ENCODE results near the gene SLCO6A1.
"Not testable (repeated sequence)": the region's sequence is repeated elsewhere in the genome, so short reads cannot be mapped to it uniquely, and the experiment has no call there.

Gene SLCO6A1

GRCh38 chr5:102531506-102531905 lies 32.7 kb upstream of the SLCO6A1 start:
- Histone ChIP-seq H3K9ac (ENCODE audit: low read depth in 1 of 2, low read length in 2 of 2) (no peak overlapping the region), H3K27me3 (ENCODE audit: control insufficient read depth in 1 of 2, insufficient read depth in 2 of 2, low read length in 2 of 2) (no peaks in the 10 kb centered on the region), H3K27ac (ENCODE audit: low read depth, low read length) (no peak overlapping the region), H3K36me3 (ENCODE audit: control insufficient read depth in 1 of 2, insufficient read depth in 2 of 2, low read length in 2 of 2) (no peaks in the 10 kb centered on the region), H3K4me1 (ENCODE audit: control insufficient read depth in 1 of 2, insufficient read depth in 2 of 2, low read length in 2 of 2) (no peaks in the 10 kb centered on the region), H3K9me3 (ENCODE audit: control insufficient read depth in 1 of 2, low read length in 2 of 2) (no peaks in the 10 kb centered on the region), H3K4me3 (ENCODE audit: low read depth in 1 of 2, low read length in 2 of 2) (no peak overlapping the region)

- no peak overlapping the region for H3K9ac ChIP-seq (ENCODE audit: low read depth in 1 of 2, low read length in 2 of 2)
- no peaks in the 10 kb centered on the region for H3K36me3 ChIP-seq (ENCODE audit: control insufficient read depth in 1 of 2, insufficient read depth in 2 of 2, low read length in 2 of 2)
- H3K9me3 ChIP-seq (ENCODE audit: control insufficient read depth in 1 of 2, low read length in 2 of 2) = no peaks in the 10 kb centered on the region
- H3K27ac ChIP-seq (ENCODE audit: low read depth, low read length) = no peak overlapping the region
- H3K27me3 ChIP-seq (ENCODE audit: control insufficient read depth in 1 of 2, insufficient read depth in 2 of 2, low read length in 2 of 2) = no peaks in the 10 kb centered on the region
- no peak overlapping the region for H3K4me3 ChIP-seq (ENCODE audit: low read depth in 1 of 2, low read length in 2 of 2)
- no peaks in the 10 kb centered on the region for H3K4me1 ChIP-seq (ENCODE audit: control insufficient read depth in 1 of 2, insufficient read depth in 2 of 2, low read length in 2 of 2)
Measured at GRCh38 chr5:102529447-102529846, 30.6 kb upstream of the SLCO6A1 start.

- Histone ChIP-seq H3K4me1 (ENCODE audit: control insufficient read depth in 1 of 2, insufficient read depth in 2 of 2, low read length in 2 of 2) (no peaks in the 10 kb centered on the region), H3K27ac (ENCODE audit: low read depth, low read length) (no peak overlapping the region), H3K4me3 (ENCODE audit: low read depth in 1 of 2, low read length in 2 of 2) (no peak overlapping the region), H3K9me3 (ENCODE audit: control insufficient read depth in 1 of 2, low read length in 2 of 2) (no peaks in the 10 kb centered on the region), H3K9ac (ENCODE audit: low read depth in 1 of 2, low read length in 2 of 2) (no peak overlapping the region), H3K36me3 (ENCODE audit: control insufficient read depth in 1 of 2, insufficient read depth in 2 of 2, low read length in 2 of 2) (no peaks in the 10 kb centered on the region), H3K27me3 (ENCODE audit: control insufficient read depth in 1 of 2, insufficient read depth in 2 of 2, low read length in 2 of 2) (no peaks in the 10 kb centered on the region)
Measured at GRCh38 chr5:102529031-102529430, 30.2 kb upstream of the SLCO6A1 start.

- Histone ChIP-seq H3K4me1 (ENCODE audit: control insufficient read depth in 1 of 2, insufficient read depth in 2 of 2, low read length in 2 of 2) (no peaks in the 10 kb centered on the region), H3K27ac (ENCODE audit: low read depth, low read length) (no peak overlapping the region), H3K4me3 (ENCODE audit: low read depth in 1 of 2, low read length in 2 of 2) (no peak overlapping the region), H3K27me3 (ENCODE audit: control insufficient read depth in 1 of 2, insufficient read depth in 2 of 2, low read length in 2 of 2) (no peaks in the 10 kb centered on the region), H3K9ac (ENCODE audit: low read depth in 1 of 2, low read length in 2 of 2) (no peak overlapping the region), H3K9me3 (ENCODE audit: control insufficient read depth in 1 of 2, low read length in 2 of 2) (no peaks in the 10 kb centered on the region), H3K36me3 (ENCODE audit: control insufficient read depth in 1 of 2, insufficient read depth in 2 of 2, low read length in 2 of 2) (no peaks in the 10 kb centered on the region)
Measured at GRCh38 chr5:102528600-102528999, 29.8 kb upstream of the SLCO6A1 start.

GRCh38 chr5:102527547-102527946 lies 28.7 kb upstream of the SLCO6A1 start:
- H3K9ac ChIP-seq (ENCODE audit: low read depth in 1 of 2, low read length in 2 of 2) = no peak overlapping the region
- no peaks in the 10 kb centered on the region for H3K9me3 ChIP-seq (ENCODE audit: control insufficient read depth in 1 of 2, low read length in 2 of 2)
- no peaks in the 10 kb centered on the region for H3K27me3 ChIP-seq (ENCODE audit: control insufficient read depth in 1 of 2, insufficient read depth in 2 of 2, low read length in 2 of 2)
- H3K4me3 ChIP-seq (ENCODE audit: low read depth in 1 of 2, low read length in 2 of 2) = no peak overlapping the region
- H3K4me1 ChIP-seq (ENCODE audit: control insufficient read depth in 1 of 2, insufficient read depth in 2 of 2, low read length in 2 of 2) = no peaks in the 10 kb centered on the region
- no peak overlapping the region for H3K27ac ChIP-seq (ENCODE audit: low read depth, low read length)
- H3K36me3 ChIP-seq (ENCODE audit: control insufficient read depth in 1 of 2, insufficient read depth in 2 of 2, low read length in 2 of 2) = no peaks in the 10 kb centered on the region

GRCh38 chr5:102523541-102524175 lies 24.9 kb upstream of the SLCO6A1 start:
- no peak overlapping the region for H3K4me3 ChIP-seq (ENCODE audit: low read depth in 1 of 2, low read length in 2 of 2)
- no peak overlapping the region for H3K9ac ChIP-seq (ENCODE audit: low read depth in 1 of 2, low read length in 2 of 2)
- H3K36me3 ChIP-seq (ENCODE audit: control insufficient read depth in 1 of 2, insufficient read depth in 2 of 2, low read length in 2 of 2) = no peaks in the 10 kb centered on the region
- H3K27ac ChIP-seq (ENCODE audit: low read depth, low read length) = no peak overlapping the region
- H3K27me3 ChIP-seq (ENCODE audit: control insufficient read depth in 1 of 2, insufficient read depth in 2 of 2, low read length in 2 of 2) = no peaks in the 10 kb centered on the region
- H3K4me1 ChIP-seq (ENCODE audit: control insufficient read depth in 1 of 2, insufficient read depth in 2 of 2, low read length in 2 of 2) = no peaks in the 10 kb centered on the region
- no peaks in the 10 kb centered on the region for H3K9me3 ChIP-seq (ENCODE audit: control insufficient read depth in 1 of 2, low read length in 2 of 2)

- H3K9ac ChIP-seq (ENCODE audit: low read depth in 1 of 2, low read length in 2 of 2) = no peak overlapping the region
Measured at GRCh38 chr5:102511666-102512065, 12.9 kb upstream of the SLCO6A1 start.

GRCh38 chr5:102491261-102491914 lies 7.4 kb downstream of the SLCO6A1 start:
- not testable (repeated sequence) for H3K9ac ChIP-seq (ENCODE audit: low read depth in 1 of 2, low read length in 2 of 2); H3K27ac ChIP-seq (ENCODE audit: low read depth, low read length); H3K9me3 ChIP-seq (ENCODE audit: control insufficient read depth in 1 of 2, low read length in 2 of 2); H3K4me1 ChIP-seq (ENCODE audit: control insufficient read depth in 1 of 2, insufficient read depth in 2 of 2, low read length in 2 of 2); H3K4me3 ChIP-seq (ENCODE audit: low read depth in 1 of 2, low read length in 2 of 2); H3K36me3 ChIP-seq (ENCODE audit: control insufficient read depth in 1 of 2, insufficient read depth in 2 of 2, low read length in 2 of 2); H3K27me3 ChIP-seq (ENCODE audit: control insufficient read depth in 1 of 2, insufficient read depth in 2 of 2, low read length in 2 of 2)

More at GRCh38 chr5:102511666-102512065, 12.9 kb upstream of the SLCO6A1 start:
- Histone ChIP-seq H3K9me3 (ENCODE audit: control insufficient read depth in 1 of 2, low read length in 2 of 2) (no peaks in the 10 kb centered on the region), H3K4me1 (ENCODE audit: control insufficient read depth in 1 of 2, insufficient read depth in 2 of 2, low read length in 2 of 2) (no peaks in the 10 kb centered on the region), H3K4me3 (ENCODE audit: low read depth in 1 of 2, low read length in 2 of 2) (no peak overlapping the region), H3K36me3 (ENCODE audit: control insufficient read depth in 1 of 2, insufficient read depth in 2 of 2, low read length in 2 of 2) (no peaks in the 10 kb centered on the region), H3K27me3 (ENCODE audit: control insufficient read depth in 1 of 2, insufficient read depth in 2 of 2, low read length in 2 of 2) (no peaks in the 10 kb centered on the region), H3K27ac (ENCODE audit: low read depth, low read length) (no peak overlapping the region)

GRCh38 chr5:102483736-102484135 lies 15.1 kb downstream of the SLCO6A1 start:
- no peak overlapping the region for H3K4me3 ChIP-seq (ENCODE audit: low read depth in 1 of 2, low read length in 2 of 2)
- no peaks in the 10 kb centered on the region for H3K9me3 ChIP-seq (ENCODE audit: control insufficient read depth in 1 of 2, low read length in 2 of 2)
- H3K9ac ChIP-seq (ENCODE audit: low read depth in 1 of 2, low read length in 2 of 2) = no peak overlapping the region
- no peak overlapping the region for H3K27ac ChIP-seq (ENCODE audit: low read depth, low read length)
- no peaks in the 10 kb centered on the region for H3K36me3 ChIP-seq (ENCODE audit: control insufficient read depth in 1 of 2, insufficient read depth in 2 of 2, low read length in 2 of 2)
- H3K27me3 ChIP-seq (ENCODE audit: control insufficient read depth in 1 of 2, insufficient read depth in 2 of 2, low read length in 2 of 2) = no peaks in the 10 kb centered on the region
- H3K4me1 ChIP-seq (ENCODE audit: control insufficient read depth in 1 of 2, insufficient read depth in 2 of 2, low read length in 2 of 2) = no peaks in the 10 kb centered on the region

- Histone ChIP-seq H3K4me3 (ENCODE audit: low read depth in 1 of 2, low read length in 2 of 2) (no peak overlapping the region), H3K9me3 (ENCODE audit: control insufficient read depth in 1 of 2, low read length in 2 of 2) (no peaks in the 10 kb centered on the region)
Measured at GRCh38 chr5:102481054-102481715, 17.6 kb downstream of the SLCO6A1 start.

More at GRCh38 chr5:102481054-102481715, 17.6 kb downstream of the SLCO6A1 start:
- Histone ChIP-seq H3K27ac (ENCODE audit: low read depth, low read length) (no peak overlapping the region), H3K4me1 (ENCODE audit: control insufficient read depth in 1 of 2, insufficient read depth in 2 of 2, low read length in 2 of 2) (no peaks in the 10 kb centered on the region), H3K36me3 (ENCODE audit: control insufficient read depth in 1 of 2, insufficient read depth in 2 of 2, low read length in 2 of 2) (no peaks in the 10 kb centered on the region), H3K9ac (ENCODE audit: low read depth in 1 of 2, low read length in 2 of 2) (no peak overlapping the region), H3K27me3 (ENCODE audit: control insufficient read depth in 1 of 2, insufficient read depth in 2 of 2, low read length in 2 of 2) (no peaks in the 10 kb centered on the region)
